Loucy (cell line): ENCODE results near the gene NTHL1.

ENCODE experiments used
- CTCF ChIP-seq: fragments of 200-600 bp; sonication (generic); conservative IDR thresholded peaks from 2 replicates; pipeline ENCODE4 v1.5.1; 2014; ENCODE audit warnings: mild to moderate bottlenecking, antibody characterized with exemption, low read length
- EZH2phosphoT487 ChIP-seq: fragments of 200-600 bp; IDR thresholded peaks from 2 replicates; pipeline ENCODE4 v1.6.1; 2018; ENCODE audit warnings: antibody characterized with exemption, mild to moderate bottlenecking, moderate library complexity, borderline replicate concordance

- TF ChIP-seq CTCF (no peak), EZH2phosphoT487 (no peak)
These were observed 38.4 kb downstream of the NTHL1 start for GRCh38 chr16:2009164-2009711.
